ENCODE results near the gene MAP1LC3B2. TPM values are rescaled to one million over a fixed set of nuclear protein-coding genes. Genes with fewer than 3 reads are reported as not detected.
A peak's percentile ranks its signal among the peaks of the same experiment; 100 is the strongest.

MAP1LC3B2 gene
- total RNA-seq = 10 to 100 TPM in 1 of 4 donors, 1 to 10 TPM in 2, not detected in 1; 3.5 to 13.9 (median 5.6) TPM

DNA sequence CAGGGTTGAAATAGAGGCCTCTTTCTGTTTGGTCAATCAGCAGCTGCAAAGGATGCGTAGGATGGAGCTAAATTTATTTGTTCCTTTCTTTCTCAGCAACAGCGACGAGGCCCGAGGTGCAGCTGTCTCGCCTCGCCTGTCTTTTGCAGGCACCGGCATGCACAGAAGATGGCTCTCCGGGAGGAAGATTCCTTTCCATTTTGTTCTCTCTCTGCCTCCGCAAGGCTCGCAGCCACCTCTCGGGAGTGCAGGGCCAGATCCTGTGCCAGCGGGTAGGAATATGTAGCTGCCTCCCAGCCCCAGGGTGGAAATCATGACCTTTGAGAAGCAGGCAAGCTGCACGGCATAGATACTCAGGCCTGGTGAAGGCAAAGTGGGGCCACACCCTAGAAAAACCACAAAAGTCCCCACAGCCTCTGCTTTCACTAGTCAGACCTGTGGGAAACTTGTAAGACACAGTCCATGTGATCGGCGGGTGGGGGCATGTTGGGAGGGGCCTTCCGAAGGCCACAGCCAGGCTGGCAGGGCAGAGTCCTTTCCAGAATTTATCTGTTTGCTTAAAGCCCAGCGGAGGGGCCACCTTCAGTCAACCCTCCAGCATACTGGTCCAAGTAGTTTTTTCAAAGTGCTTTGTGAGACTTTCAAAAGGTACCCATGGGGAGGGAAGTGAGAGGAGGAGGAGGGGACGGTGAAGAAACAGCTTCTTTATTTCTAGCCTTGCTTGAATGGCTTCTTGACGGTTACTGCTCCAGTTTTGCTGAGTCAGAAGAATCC is at the start of gene MAP1LC3B2:
TSS of gene MAP1LC3B2 (plus strand) at position 220 of the 774 bp plus-strand sequence. CDS start 16,562 bp downstream, outside the sequence.
- no peaks in the 10 kb centered on the region for H3K27me3 ChIP-seq
- peak; percentile 74 to 85 for DNase-seq (ENCODE audit: low spot score in 2 of 2)
- TF ChIP-seq POLR2AphosphoS5 (IDR thresholded peaks at IDR 0.05) (peak in 2 of 3 donors; percentile 10 to 17), POLR2A (IDR thresholded peaks at IDR 0.05) (no peak), EP300 (IDR thresholded peaks at IDR 0.05) (no peak)
- no peaks in the 10 kb centered on the region for H3K9me3 ChIP-seq
- H3K36me3 ChIP-seq = no peaks in the 10 kb centered on the region
- H3K4me3 ChIP-seq = peak within 1 kb of the TSS; percentile 19
- H3K4me1 ChIP-seq = peaks cover 21% of the 10 kb centered on the region
- H3K27ac ChIP-seq = peak within 1 kb of the TSS; percentile 88
- 17% methylated on average over 19 of the region's 19 CpGs for WGBS

DNA sequence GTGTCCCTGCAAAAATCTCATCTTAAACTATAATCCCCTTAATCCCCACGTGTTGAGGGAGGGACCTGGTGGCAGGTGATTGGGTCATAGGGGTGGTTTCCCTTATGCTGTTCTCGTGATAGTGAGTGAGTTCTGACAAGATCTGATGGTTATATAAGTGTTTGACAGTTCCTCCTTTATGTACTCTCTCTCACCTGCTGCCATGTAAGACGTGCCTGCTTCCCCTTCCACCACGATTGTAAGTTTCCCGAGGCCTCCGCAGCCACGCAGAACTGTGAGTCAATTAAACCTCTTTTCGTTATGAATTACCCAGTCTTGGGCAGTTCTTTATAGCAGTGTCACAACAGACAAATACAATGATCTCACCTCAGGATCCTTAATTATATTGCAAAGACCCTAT is 45.2 kb upstream of the MAP1LC3B2 start:
- WGBS = 77% methylated on average over 8 of the region's 8 CpGs
- Histone ChIP-seq H3K4me3 (no peak overlapping the region), H3K27me3 (no peaks in the 10 kb centered on the region), H3K27ac (no peak overlapping the region), H3K9me3 (no peaks in the 10 kb centered on the region), H3K4me1 (peaks cover 11% of the 10 kb centered on the region), H3K36me3 (no peaks in the 10 kb centered on the region)
- TF ChIP-seq, protein P1, sequence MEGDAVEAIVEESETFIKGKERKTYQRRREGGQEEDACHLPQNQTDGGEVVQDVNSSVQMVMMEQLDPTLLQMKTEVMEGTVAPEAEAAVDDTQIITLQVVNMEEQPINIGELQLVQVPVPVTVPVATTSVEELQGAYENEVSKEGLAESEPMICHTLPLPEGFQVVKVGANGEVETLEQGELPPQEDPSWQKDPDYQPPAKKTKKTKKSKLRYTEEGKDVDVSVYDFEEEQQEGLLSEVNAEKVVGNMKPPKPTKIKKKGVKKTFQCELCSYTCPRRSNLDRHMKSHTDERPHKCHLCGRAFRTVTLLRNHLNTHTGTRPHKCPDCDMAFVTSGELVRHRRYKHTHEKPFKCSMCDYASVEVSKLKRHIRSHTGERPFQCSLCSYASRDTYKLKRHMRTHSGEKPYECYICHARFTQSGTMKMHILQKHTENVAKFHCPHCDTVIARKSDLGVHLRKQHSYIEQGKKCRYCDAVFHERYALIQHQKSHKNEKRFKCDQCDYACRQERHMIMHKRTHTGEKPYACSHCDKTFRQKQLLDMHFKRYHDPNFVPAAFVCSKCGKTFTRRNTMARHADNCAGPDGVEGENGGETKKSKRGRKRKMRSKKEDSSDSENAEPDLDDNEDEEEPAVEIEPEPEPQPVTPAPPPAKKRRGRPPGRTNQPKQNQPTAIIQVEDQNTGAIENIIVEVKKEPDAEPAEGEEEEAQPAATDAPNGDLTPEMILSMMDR (IDR thresholded peaks at IDR 0.05) = no peak
- TF ChIP-seq EP300 (IDR thresholded peaks at IDR 0.05) = no peak
- TF ChIP-seq POLR2A (IDR thresholded peaks at IDR 0.05) = no peak
- no peak for TF ChIP-seq POLR2AphosphoS5 (IDR thresholded peaks at IDR 0.05)
- no peak for DNase-seq (ENCODE audit: low spot score in 2 of 2)

DNA sequence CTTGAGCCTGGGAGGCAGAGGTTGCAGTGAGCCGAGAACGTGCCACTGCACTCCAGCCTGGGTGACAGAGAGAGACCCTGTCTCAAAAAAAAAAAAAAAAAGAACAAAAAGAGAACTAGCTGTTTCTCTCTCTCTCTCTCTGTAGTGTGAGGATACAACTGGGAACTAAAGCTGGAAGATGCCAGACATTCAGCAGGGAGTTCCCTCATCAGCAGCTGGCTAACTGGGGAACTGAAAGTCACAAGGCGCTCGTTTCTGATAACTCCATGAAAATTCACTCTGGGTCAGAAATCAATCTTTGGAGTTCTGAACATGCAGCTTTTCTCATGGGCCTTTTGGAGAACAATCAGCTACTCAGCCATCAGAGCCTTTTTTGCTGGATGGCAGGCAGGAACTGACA is 43.5 kb upstream of the MAP1LC3B2 start:
- TF ChIP-seq POLR2A (IDR thresholded peaks at IDR 0.05) (no peak), POLR2AphosphoS5 (IDR thresholded peaks at IDR 0.05) (no peak), EP300 (IDR thresholded peaks at IDR 0.05) (no peak)
- TF ChIP-seq, protein P1 (IDR thresholded peaks at IDR 0.05) = no peak
- Histone ChIP-seq H3K27ac (no peak overlapping the region), H3K4me3 (no peak overlapping the region), H3K27me3 (no peaks in the 10 kb centered on the region), H3K36me3 (no peaks in the 10 kb centered on the region), H3K9me3 (no peaks in the 10 kb centered on the region), H3K4me1 (peaks cover 12% of the 10 kb centered on the region)
- 65% methylated on average over 4 of the region's 4 CpGs for WGBS
- no peak for DNase-seq (ENCODE audit: low spot score in 2 of 2)

DNA sequence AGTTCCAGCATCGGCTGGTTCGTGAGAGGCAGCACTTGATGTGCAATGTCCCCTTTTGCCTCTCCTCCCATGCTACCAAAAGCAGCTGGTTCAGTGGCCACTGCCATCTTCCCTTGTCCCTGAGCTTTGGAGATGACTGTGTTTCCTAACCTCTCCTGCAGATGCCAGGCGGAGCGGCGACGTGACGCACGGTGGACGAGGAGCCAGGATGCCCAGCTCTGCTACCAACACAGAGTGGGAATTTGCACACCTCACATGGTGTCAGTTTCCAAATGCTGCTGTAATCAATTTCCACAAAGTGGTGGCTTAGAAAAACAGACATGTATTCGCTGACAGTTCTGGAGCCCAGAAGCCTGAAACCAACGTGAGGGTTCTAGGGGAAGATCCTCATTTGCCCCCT is 42.5 kb upstream of the MAP1LC3B2 start:
- no peaks in the 10 kb centered on the region for H3K36me3 ChIP-seq
- no peaks in the 10 kb centered on the region for H3K27me3 ChIP-seq
- WGBS = 99% methylated on average over 11 of the region's 11 CpGs
- H3K9me3 ChIP-seq = no peaks in the 10 kb centered on the region
- DNase-seq (ENCODE audit: low spot score in 2 of 2) = no peak
- H3K4me1 ChIP-seq = peaks cover 21% of the 10 kb centered on the region
- no peak overlapping the region for H3K4me3 ChIP-seq
- H3K27ac ChIP-seq = no peak overlapping the region
- TF ChIP-seq POLR2AphosphoS5 (IDR thresholded peaks at IDR 0.05) (no peak), POLR2A (IDR thresholded peaks at IDR 0.05) (no peak), EP300 (IDR thresholded peaks at IDR 0.05) (no peak)
- TF ChIP-seq, protein P1 (IDR thresholded peaks at IDR 0.05) = no peak

DNA sequence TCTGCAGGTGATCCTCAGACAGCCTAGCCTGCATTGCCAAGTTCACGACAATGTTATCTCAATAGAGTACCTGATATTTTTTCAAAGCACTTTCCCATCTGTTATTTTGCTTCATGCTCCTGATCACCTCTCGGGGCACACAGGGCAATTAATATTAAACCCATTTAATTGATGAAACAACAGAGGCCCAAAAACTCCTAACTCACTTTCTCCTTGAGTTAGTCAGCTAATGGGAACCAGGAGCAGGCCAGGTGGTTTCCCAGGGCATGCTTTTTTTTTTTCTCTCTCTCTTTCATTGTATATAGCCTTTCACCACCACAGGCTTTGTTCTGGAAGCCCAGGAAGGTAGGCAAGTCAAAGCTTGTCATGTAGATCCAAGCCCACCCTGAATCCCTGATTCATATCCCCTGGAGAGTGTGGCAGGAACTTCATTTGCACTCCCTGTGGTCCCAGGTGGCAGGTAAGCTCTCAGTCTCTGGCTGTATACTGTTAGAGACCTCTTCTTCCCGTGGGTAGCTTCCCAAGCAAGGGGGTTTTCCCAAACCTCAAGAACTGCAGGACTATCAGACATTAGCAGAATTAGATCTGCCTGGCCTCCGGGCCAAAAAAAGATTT is 41.6 kb upstream of the MAP1LC3B2 start:
- Histone ChIP-seq H3K9me3 (no peaks in the 10 kb centered on the region), H3K27me3 (no peaks in the 10 kb centered on the region), H3K4me1 (peaks cover 21% of the 10 kb centered on the region), H3K27ac (no peak overlapping the region), H3K4me3 (no peak overlapping the region), H3K36me3 (no peaks in the 10 kb centered on the region)
- 67% methylated on average over 4 of the region's 4 CpGs for WGBS
- DNase-seq (ENCODE audit: low spot score in 2 of 2) = no peak
- TF ChIP-seq EP300 (IDR thresholded peaks at IDR 0.05) (no peak), POLR2A (IDR thresholded peaks at IDR 0.05) (no peak), POLR2AphosphoS5 (IDR thresholded peaks at IDR 0.05) (no peak)
- TF ChIP-seq, protein P1 (IDR thresholded peaks at IDR 0.05) = no peak
